Astrocyte (in vitro differentiated cells and primary cell): ENCODE results near the gene SMG5. TPM values are rescaled to one million over a fixed set of nuclear protein-coding genes. Genes with fewer than 3 reads are reported as not detected.

ENCODE experiments used
- DNase-seq: peaks from one replicate; pipeline ENCODE4 v3.0.0-alpha.2; 2010; ENCODE audit warnings: low read depth
- FAIRE-seq: peaks from 2 replicates; lab custom pipeline; 2011; peaks lifted over from hg19 to GRCh38; lab: Jason Lieb, UNC
- H2AFZ ChIP-seq: 2 replicates; pipeline ENCODE4 v1.6.0; 2012; ENCODE audit warnings: low read depth, low read length, inconsistent platforms
- H3K27ac ChIP-seq: 2 replicates; pipeline ENCODE4 v1.5.1; 2011; ENCODE audit warnings: low read depth, low read length, inconsistent platforms
- H3K27me3 ChIP-seq: 2 replicates; pipeline ENCODE4 v1.6.0; 2011; ENCODE audit warnings: low read length, inconsistent platforms; ENCODE audit not compliant: insufficient read depth
- H3K36me3 ChIP-seq: 2 replicates; pipeline ENCODE4 v1.5.1; 2011; ENCODE audit warnings: low read length, inconsistent platforms; ENCODE audit not compliant: insufficient read depth
- H3K4me1 ChIP-seq: 2 replicates; pipeline ENCODE4 v1.5.1; 2011; ENCODE audit warnings: low read length, inconsistent platforms; ENCODE audit not compliant: insufficient read depth
- H3K4me2 ChIP-seq: 2 replicates; pipeline ENCODE4 v1.6.0; 2012; ENCODE audit warnings: low read length, inconsistent platforms
- H3K4me3 ChIP-seq: 2 replicates; pipeline ENCODE4 v1.5.1; 2011; ENCODE audit warnings: low read depth, mild to moderate bottlenecking, low read length, inconsistent platforms; ENCODE audit not compliant: insufficient read depth
- H3K79me2 ChIP-seq: 2 replicates; pipeline ENCODE4 v1.6.0; 2012; ENCODE audit warnings: mild to moderate bottlenecking, low read length, inconsistent platforms; ENCODE audit not compliant: insufficient read depth
- H3K9ac ChIP-seq: 2 replicates; pipeline ENCODE4 v1.6.0; 2012; ENCODE audit warnings: mild to moderate bottlenecking, low read length, inconsistent platforms
- H3K9me3 ChIP-seq: 2 replicates; pipeline ENCODE4 v1.5.1; 2012; ENCODE audit warnings: low read depth, mild to moderate bottlenecking, low read length, inconsistent platforms; ENCODE audit not compliant: insufficient read depth
- H4K20me1 ChIP-seq: 2 replicates; pipeline ENCODE4 v1.6.0; 2012; ENCODE audit warnings: low read length, inconsistent platforms; ENCODE audit not compliant: insufficient read depth
- H3K27ac Mint-ChIP-seq: one replicate; pipeline ENCODE4 v1.8.0; 2021; ENCODE audit warnings: mild to moderate bottlenecking, mixed read lengths; ENCODE audit not compliant: unreplicated experiment
- H3K27me3 Mint-ChIP-seq: one replicate; pipeline ENCODE4 v1.8.0; 2021; ENCODE audit warnings: low read depth, mixed read lengths; ENCODE audit not compliant: unreplicated experiment
- H3K36me3 Mint-ChIP-seq: one replicate; pipeline ENCODE4 v1.8.0; 2021; ENCODE audit warnings: low read depth, mixed read lengths; ENCODE audit not compliant: unreplicated experiment
- H3K4me1 Mint-ChIP-seq: one replicate; pipeline ENCODE4 v1.8.0; 2021; ENCODE audit warnings: low read depth, mixed read lengths; ENCODE audit not compliant: unreplicated experiment
- H3K4me3 Mint-ChIP-seq: one replicate; pipeline ENCODE4 v1.8.0; 2021; ENCODE audit warnings: mild to moderate bottlenecking, moderate library complexity, mixed read lengths; ENCODE audit not compliant: unreplicated experiment
- H3K9me3 Mint-ChIP-seq: one replicate; pipeline ENCODE4 v1.8.0; 2021; ENCODE audit warnings: mild to moderate bottlenecking, mixed read lengths; ENCODE audit not compliant: unreplicated experiment
- EZH2 ChIP-seq: IDR thresholded peaks from 2 replicates; pipeline ENCODE4 v1.6.1; 2012; ENCODE audit warnings: mild to moderate bottlenecking, low read length, inconsistent platforms; ENCODE audit not compliant: insufficient read depth
- total RNA-seq: library from RNA; stranded (reverse); gene quantifications from 2 replicates; pipeline ENCODE4 v1.2.1, GENCODE V29; 2021
- TF ChIP-seq, protein P1 (sequence below): IDR thresholded peaks from 2 replicates; pipeline ENCODE4 v1.5.1; 2011; ENCODE audit warnings: low read depth, mild to moderate bottlenecking, inconsistent platforms, low read length, moderate library complexity; ENCODE audit not compliant: insufficient read depth

SMG5 gene
- total RNA-seq, 1 donor from 2014 or later: 81.4 TPM

- peaks cover 17% of the 10 kb centered on the region for H3K4me1 ChIP-seq
- H3K36me3 ChIP-seq: no peaks in the 10 kb centered on the region
- peaks cover 31% of the 10 kb centered on the region for H4K20me1 ChIP-seq
- peak within 1 kb of the TSS; percentile 97 for H3K4me2 ChIP-seq
- Mint-ChIP-seq H3K4me1 (peaks cover 17% of the 10 kb centered on the region), H3K9me3 (no peaks in the 10 kb centered on the region), H3K27me3 (no peaks in the 10 kb centered on the region), H3K4me3 (peak within 1 kb of the TSS; percentile 94), H3K36me3 (peaks cover 5% of the 10 kb centered on the region), H3K27ac (peak within 1 kb of the TSS; percentile 88)
- H3K4me3 ChIP-seq: peak within 1 kb of the TSS; percentile 87
- peak within 1 kb of the TSS; percentile 96 for H3K9ac ChIP-seq
- H2AFZ ChIP-seq: peak within 1 kb of the TSS; percentile 83
- H3K27ac ChIP-seq: peak within 1 kb of the TSS; percentile 80
- DNase-seq (no peak), FAIRE-seq (no peak)
- no peaks in the 10 kb centered on the region for H3K9me3 ChIP-seq
- H3K27me3 ChIP-seq: no peaks in the 10 kb centered on the region
- peaks cover 42% of the 10 kb centered on the region for H3K79me2 ChIP-seq
- TF ChIP-seq, protein P1, sequence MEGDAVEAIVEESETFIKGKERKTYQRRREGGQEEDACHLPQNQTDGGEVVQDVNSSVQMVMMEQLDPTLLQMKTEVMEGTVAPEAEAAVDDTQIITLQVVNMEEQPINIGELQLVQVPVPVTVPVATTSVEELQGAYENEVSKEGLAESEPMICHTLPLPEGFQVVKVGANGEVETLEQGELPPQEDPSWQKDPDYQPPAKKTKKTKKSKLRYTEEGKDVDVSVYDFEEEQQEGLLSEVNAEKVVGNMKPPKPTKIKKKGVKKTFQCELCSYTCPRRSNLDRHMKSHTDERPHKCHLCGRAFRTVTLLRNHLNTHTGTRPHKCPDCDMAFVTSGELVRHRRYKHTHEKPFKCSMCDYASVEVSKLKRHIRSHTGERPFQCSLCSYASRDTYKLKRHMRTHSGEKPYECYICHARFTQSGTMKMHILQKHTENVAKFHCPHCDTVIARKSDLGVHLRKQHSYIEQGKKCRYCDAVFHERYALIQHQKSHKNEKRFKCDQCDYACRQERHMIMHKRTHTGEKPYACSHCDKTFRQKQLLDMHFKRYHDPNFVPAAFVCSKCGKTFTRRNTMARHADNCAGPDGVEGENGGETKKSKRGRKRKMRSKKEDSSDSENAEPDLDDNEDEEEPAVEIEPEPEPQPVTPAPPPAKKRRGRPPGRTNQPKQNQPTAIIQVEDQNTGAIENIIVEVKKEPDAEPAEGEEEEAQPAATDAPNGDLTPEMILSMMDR: no peak
- TF ChIP-seq EZH2: no peak
Observed at GRCh38 chr1:156284112-156284511, 1.5 kb upstream of the SMG5 start, which contains the start of gene TMEM79. Gene TMEM79 (plus strand): TSS chr1:156284325. CDS start chr1:156285227, 902 bp downstream.

DNA sequence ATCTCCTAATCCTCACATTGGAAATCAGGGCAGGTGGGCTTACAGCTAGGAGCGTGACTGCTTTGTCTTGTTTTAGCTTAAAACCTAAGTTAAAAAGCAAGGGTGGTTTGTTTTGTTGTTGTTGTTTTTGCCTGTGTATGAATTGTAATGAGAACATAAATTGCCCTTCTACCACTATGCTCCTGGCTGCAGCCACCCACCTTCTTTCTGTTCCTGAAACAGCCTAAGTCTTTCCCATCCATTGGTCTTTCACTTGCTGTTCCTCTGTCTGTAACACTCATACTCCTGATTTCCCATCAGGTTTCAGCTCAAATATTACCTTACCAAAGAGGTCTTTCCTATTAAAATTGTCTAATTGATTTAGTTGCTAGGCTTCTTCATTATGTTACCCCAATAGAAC lies 896 bp upstream of the SMG5 start:
- H3K9me3 ChIP-seq: no peaks in the 10 kb centered on the region
- peaks cover 1% of the 10 kb centered on the region for H3K36me3 Mint-ChIP-seq
- no peaks in the 10 kb centered on the region for H3K9me3 Mint-ChIP-seq
- TF ChIP-seq EZH2: no peak
- TF ChIP-seq, protein P1: no peak
- H3K27ac ChIP-seq: peak overlapping the region; percentile 80
- peak overlapping the region; percentile 83 for H2AFZ ChIP-seq
- H3K79me2 ChIP-seq: peaks cover 47% of the 10 kb centered on the region
- H3K4me2 ChIP-seq: peak overlapping the region; percentile 97
- H4K20me1 ChIP-seq: peaks cover 37% of the 10 kb centered on the region
- H3K36me3 ChIP-seq: peaks cover 4% of the 10 kb centered on the region
- H3K27me3 ChIP-seq: no peaks in the 10 kb centered on the region
- no peak for FAIRE-seq
- H3K27me3 Mint-ChIP-seq: no peaks in the 10 kb centered on the region
- H3K4me1 ChIP-seq: peaks cover 17% of the 10 kb centered on the region
- peak overlapping the region; percentile 88 for H3K27ac Mint-ChIP-seq
- peak overlapping the region; percentile 96 for H3K9ac ChIP-seq
- no peak for DNase-seq
- H3K4me1 Mint-ChIP-seq: peaks cover 17% of the 10 kb centered on the region
- peak overlapping the region; percentile 94 for H3K4me3 Mint-ChIP-seq
- peak overlapping the region; percentile 87 for H3K4me3 ChIP-seq
